ENCODE measurements around the gene VPS13D. TPM values are rescaled to one million over a fixed set of nuclear protein-coding genes. Genes with fewer than 3 reads are reported as not detected.
A peak's percentile ranks its signal among the peaks of the same experiment; 100 is the strongest.

Gene VPS13D
- total RNA-seq, 1 donor from 2014 or later, result 25.8 TPM

DNA sequence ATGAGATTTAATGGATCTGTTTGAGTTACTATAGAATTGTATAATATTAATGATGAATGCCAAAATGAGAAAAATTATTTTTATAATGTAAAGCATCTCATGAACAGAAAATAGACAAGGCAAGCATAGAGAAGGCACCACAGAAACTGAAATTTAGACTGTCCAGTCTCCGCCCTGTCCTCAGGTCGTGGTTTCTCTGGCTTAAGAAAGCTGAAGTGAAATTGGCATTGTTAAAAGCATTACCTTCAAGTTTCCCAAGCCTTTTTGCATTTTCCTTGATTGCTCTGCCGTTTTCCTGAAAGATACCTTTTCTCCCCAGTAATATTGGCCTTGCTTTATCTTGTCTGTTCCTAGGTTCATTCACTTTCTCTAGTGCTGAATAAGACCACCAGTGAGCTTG lies 58.0 kb downstream of the VPS13D start:
- Histone ChIP-seq H3K36me3 (ENCODE audit: control insufficient read depth, insufficient read depth, low read length) (peaks cover 11% of the 10 kb centered on the region), H3K4me3 (ENCODE audit: low read depth, low read length) (no peak overlapping the region), H3K27me3 (ENCODE audit: control insufficient read depth, insufficient read depth, low read length) (no peaks in the 10 kb centered on the region)
- no peak for DNase-seq (ENCODE audit: low read depth)
- TF ChIP-seq, protein P1, sequence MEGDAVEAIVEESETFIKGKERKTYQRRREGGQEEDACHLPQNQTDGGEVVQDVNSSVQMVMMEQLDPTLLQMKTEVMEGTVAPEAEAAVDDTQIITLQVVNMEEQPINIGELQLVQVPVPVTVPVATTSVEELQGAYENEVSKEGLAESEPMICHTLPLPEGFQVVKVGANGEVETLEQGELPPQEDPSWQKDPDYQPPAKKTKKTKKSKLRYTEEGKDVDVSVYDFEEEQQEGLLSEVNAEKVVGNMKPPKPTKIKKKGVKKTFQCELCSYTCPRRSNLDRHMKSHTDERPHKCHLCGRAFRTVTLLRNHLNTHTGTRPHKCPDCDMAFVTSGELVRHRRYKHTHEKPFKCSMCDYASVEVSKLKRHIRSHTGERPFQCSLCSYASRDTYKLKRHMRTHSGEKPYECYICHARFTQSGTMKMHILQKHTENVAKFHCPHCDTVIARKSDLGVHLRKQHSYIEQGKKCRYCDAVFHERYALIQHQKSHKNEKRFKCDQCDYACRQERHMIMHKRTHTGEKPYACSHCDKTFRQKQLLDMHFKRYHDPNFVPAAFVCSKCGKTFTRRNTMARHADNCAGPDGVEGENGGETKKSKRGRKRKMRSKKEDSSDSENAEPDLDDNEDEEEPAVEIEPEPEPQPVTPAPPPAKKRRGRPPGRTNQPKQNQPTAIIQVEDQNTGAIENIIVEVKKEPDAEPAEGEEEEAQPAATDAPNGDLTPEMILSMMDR (IDR thresholded peaks at IDR 0.05; ENCODE audit: insufficient read depth, low read length, severe bottlenecking), result no peak
- FAIRE-seq, result no peak

DNA sequence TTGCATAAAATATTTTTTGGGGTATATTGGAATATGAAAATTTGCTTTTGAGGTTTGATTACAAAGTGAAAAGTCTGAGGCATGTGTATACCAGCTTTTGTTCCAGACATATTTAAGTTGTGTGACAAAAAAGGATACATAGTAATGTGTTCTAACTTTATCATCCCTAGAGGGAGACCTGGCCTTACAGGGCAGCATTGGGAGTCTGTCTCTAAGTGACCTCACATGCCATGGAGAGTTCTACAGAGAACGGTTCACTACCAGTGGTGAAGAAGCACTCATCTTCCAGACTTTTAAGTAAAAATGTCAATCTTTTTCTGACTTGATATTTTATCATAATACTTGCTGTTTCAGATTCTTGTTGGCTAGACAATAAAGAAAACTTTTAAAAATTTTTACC lies 61.0 kb downstream of the VPS13D start:
- TF ChIP-seq, protein P1 (IDR thresholded peaks at IDR 0.05; ENCODE audit: insufficient read depth, low read length, severe bottlenecking), result no peak
- DNase-seq (ENCODE audit: low read depth) (no peak), FAIRE-seq (no peak)
- H3K4me3 ChIP-seq (ENCODE audit: low read depth, low read length), result no peak overlapping the region
- no peaks in the 10 kb centered on the region for H3K27me3 ChIP-seq (ENCODE audit: control insufficient read depth, insufficient read depth, low read length)
- peaks cover 7% of the 10 kb centered on the region for H3K36me3 ChIP-seq (ENCODE audit: control insufficient read depth, insufficient read depth, low read length)

DNA sequence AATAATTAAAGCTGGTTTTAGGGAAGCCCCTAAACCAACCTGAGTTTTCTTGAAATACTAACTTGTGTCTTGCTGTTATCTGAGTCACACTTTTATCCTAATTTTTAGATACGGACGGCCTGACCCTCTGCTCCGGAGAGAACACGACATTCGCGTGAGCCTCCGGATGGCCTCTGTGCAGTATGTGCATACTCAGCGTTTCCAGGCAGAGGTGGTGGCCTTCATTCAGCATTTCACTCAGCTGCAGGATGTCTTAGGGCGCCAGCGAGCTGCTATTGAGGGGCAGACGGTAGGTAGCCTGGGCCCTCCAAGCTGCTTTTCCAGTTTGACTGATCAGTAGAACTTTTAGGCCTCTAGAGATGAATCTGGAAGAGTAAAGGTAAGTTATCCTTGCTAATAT lies 63.6 kb downstream of the VPS13D start:
- Histone ChIP-seq H3K36me3 (ENCODE audit: control insufficient read depth, insufficient read depth, low read length) (peaks cover 5% of the 10 kb centered on the region), H3K27me3 (ENCODE audit: control insufficient read depth, insufficient read depth, low read length) (no peaks in the 10 kb centered on the region), H3K4me3 (ENCODE audit: low read depth, low read length) (no peak overlapping the region)
- FAIRE-seq (no peak), DNase-seq (ENCODE audit: low read depth) (no peak)
- TF ChIP-seq, protein P1 (IDR thresholded peaks at IDR 0.05; ENCODE audit: insufficient read depth, low read length, severe bottlenecking), result no peak

DNA sequence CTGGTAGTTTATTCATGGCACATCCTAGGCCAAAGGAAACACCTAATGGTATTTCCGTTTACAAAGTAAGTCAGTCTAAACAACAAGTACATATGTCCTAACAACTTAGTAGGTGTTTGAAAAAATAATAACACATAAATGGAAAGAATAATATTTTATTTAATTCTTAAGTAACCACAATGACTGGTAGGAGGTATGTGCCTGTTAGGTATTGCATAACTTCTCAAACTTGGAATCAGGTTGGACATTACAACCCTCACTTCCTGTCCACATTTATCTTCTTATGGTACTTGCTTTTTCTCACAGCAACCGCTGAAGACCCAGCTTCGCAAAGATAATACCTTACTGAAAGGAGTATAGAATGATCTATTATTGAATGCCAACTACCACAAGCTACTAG lies 64.2 kb downstream of the VPS13D start:
- no peak overlapping the region for H3K4me3 ChIP-seq (ENCODE audit: low read depth, low read length)
- H3K36me3 ChIP-seq (ENCODE audit: control insufficient read depth, insufficient read depth, low read length), result peaks cover 3% of the 10 kb centered on the region
- TF ChIP-seq, protein P1 (IDR thresholded peaks at IDR 0.05; ENCODE audit: insufficient read depth, low read length, severe bottlenecking), result no peak
- no peak for DNase-seq (ENCODE audit: low read depth)
- H3K27me3 ChIP-seq (ENCODE audit: control insufficient read depth, insufficient read depth, low read length), result no peaks in the 10 kb centered on the region
- no peak for FAIRE-seq

DNA sequence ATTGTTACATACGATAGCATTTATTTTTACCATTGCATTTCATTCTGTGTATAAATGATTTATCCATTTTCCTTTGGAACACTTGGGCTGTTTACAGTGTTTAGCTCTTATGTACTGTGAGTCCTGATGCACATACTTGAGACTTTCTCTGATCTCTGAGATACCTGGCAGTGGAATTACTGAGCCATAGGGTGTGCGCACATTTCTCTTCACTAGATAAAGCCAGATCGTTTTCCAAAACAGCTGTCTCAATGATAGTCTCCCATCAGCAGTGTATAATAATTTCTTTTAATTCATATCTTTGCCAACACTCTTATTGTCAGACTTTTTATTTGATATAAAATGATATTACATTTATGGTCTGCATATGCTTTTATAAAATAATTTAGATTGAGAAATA lies 66.2 kb downstream of the VPS13D start:
- TF ChIP-seq, protein P1 (IDR thresholded peaks at IDR 0.05; ENCODE audit: insufficient read depth, low read length, severe bottlenecking), result no peak
- no peaks in the 10 kb centered on the region for H3K27me3 ChIP-seq (ENCODE audit: control insufficient read depth, insufficient read depth, low read length)
- no peak overlapping the region for H3K4me3 ChIP-seq (ENCODE audit: low read depth, low read length)
- no peak for FAIRE-seq
- no peak for DNase-seq (ENCODE audit: low read depth)
- peaks cover 4% of the 10 kb centered on the region for H3K36me3 ChIP-seq (ENCODE audit: control insufficient read depth, insufficient read depth, low read length)

DNA sequence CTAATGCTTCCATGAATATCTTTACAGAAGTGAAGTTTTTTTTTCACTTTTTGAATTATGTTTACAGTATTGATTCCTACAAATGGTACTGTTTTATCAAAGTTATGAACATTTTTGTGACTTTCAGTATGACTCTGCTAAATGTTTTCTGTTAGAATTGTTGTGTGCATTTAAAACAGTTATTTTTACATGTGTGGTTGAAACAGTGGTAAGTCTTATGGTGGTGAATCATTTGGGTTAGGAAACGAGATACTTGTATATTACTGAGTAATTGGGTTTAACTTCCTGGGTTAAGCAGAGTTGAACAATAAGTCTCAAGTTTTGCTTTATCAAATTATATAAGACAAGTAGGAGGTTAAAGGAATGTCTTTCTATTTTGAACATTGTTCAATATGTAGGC lies 66.8 kb downstream of the VPS13D start:
- H3K27me3 ChIP-seq (ENCODE audit: control insufficient read depth, insufficient read depth, low read length), result no peaks in the 10 kb centered on the region
- H3K4me3 ChIP-seq (ENCODE audit: low read depth, low read length), result no peak overlapping the region
- H3K36me3 ChIP-seq (ENCODE audit: control insufficient read depth, insufficient read depth, low read length), result peaks cover 3% of the 10 kb centered on the region
- DNase-seq (ENCODE audit: low read depth) (peak; percentile 77), FAIRE-seq (no peak)
- TF ChIP-seq, protein P1 (IDR thresholded peaks at IDR 0.05; ENCODE audit: insufficient read depth, low read length, severe bottlenecking), result no peak

All from bronchial epithelial cell (primary cell).